H9 (cell line): Measurements from ENCODE around the gene ALG9. TPM values are rescaled to one million over a fixed set of nuclear protein-coding genes. Genes with fewer than 3 reads are reported as not detected.

Experiments used
- DNase-seq: peaks from one replicate; pipeline ENCODE4 v3.0.0-alpha.2; 2017
- H2AFZ ChIP-seq: one replicate; pipeline ENCODE4 v1.6.1; 2013; ENCODE audit warnings: mild to moderate bottlenecking, low read length, control low read depth, moderate library complexity
- H2AK5ac ChIP-seq: 2 replicates; pipeline ENCODE4 v1.6.1; 2013; ENCODE audit warnings: low read length, control low read depth, mixed read lengths; ENCODE audit not compliant: insufficient read length
- H2BK120ac ChIP-seq: one replicate; pipeline ENCODE4 v1.6.1; 2013; ENCODE audit warnings: low read depth, mild to moderate bottlenecking, low read length, control low read depth, inconsistent platforms; ENCODE audit not compliant: poor library complexity, severe bottlenecking
- H2BK12ac ChIP-seq: 2 replicates; pipeline ENCODE4 v1.6.1; 2013; ENCODE audit warnings: low read length, control low read depth, mixed read lengths, low read depth; ENCODE audit not compliant: insufficient read length
- H2BK15ac ChIP-seq: 2 replicates; pipeline ENCODE4 v1.6.1; 2013; ENCODE audit warnings: low read depth, low read length, control low read depth
- H2BK20ac ChIP-seq: one replicate; pipeline ENCODE4 v1.6.1; 2013; ENCODE audit warnings: low read depth, mild to moderate bottlenecking, low read length, control low read depth, inconsistent platforms; ENCODE audit not compliant: poor library complexity, severe bottlenecking
- H2BK5ac ChIP-seq: 2 replicates; pipeline ENCODE4 v1.6.1; 2013; ENCODE audit warnings: low read length, control low read depth, mixed read lengths; ENCODE audit not compliant: insufficient read length
- H3K14ac ChIP-seq: 2 replicates; pipeline ENCODE4 v1.6.1; 2013; ENCODE audit warnings: low read length, control low read depth; ENCODE audit not compliant: insufficient read depth
- H3K18ac ChIP-seq: 2 replicates; pipeline ENCODE4 v1.6.1; 2013; ENCODE audit warnings: low read depth, mild to moderate bottlenecking, mixed read lengths, low read length, control low read depth; ENCODE audit not compliant: insufficient read length
- H3K23ac ChIP-seq: 2 replicates; pipeline ENCODE4 v1.6.1; 2013; ENCODE audit warnings: low read length, control low read depth, mixed read lengths, low read depth; ENCODE audit not compliant: insufficient read length
- H3K23me2 ChIP-seq: 2 replicates; pipeline ENCODE4 v1.6.1; 2013; ENCODE audit warnings: low read depth, mild to moderate bottlenecking, mixed read lengths, low read length, control low read depth; ENCODE audit not compliant: insufficient read length, poor library complexity, severe bottlenecking
- H3K27ac ChIP-seq: 2 replicates; pipeline ENCODE4 v1.5.1; 2013; ENCODE audit warnings: low read length, control low read depth, mixed read lengths, low read depth; ENCODE audit not compliant: insufficient read length
- H3K27me3 ChIP-seq: 2 replicates; pipeline ENCODE4 v1.6.1; 2013; ENCODE audit warnings: low read length, control low read depth, inconsistent platforms; ENCODE audit not compliant: insufficient read depth
- H3K4ac ChIP-seq: 2 replicates; pipeline ENCODE4 v1.6.1; 2013; ENCODE audit warnings: low read depth, mild to moderate bottlenecking, control low read depth, inconsistent platforms, low read length, moderate library complexity
- H3K4me1 ChIP-seq: 2 replicates; pipeline ENCODE4 v1.6.1; 2013; ENCODE audit warnings: low read length, control low read depth, inconsistent platforms; ENCODE audit not compliant: insufficient read depth
- H3K4me2 ChIP-seq: 2 replicates; pipeline ENCODE4 v1.6.1; 2013; ENCODE audit warnings: low read length, control low read depth, mixed read lengths; ENCODE audit not compliant: insufficient read length, insufficient read depth
- H3K56ac ChIP-seq: 2 replicates; pipeline ENCODE4 v1.6.1; 2013; ENCODE audit warnings: low read depth, mild to moderate bottlenecking, mixed read lengths, low read length, control low read depth; ENCODE audit not compliant: insufficient read length
- H3K79me1 ChIP-seq: 2 replicates; pipeline ENCODE4 v1.6.1; 2013; ENCODE audit warnings: low read depth, mild to moderate bottlenecking, moderate library complexity, low read length, control low read depth, inconsistent platforms; ENCODE audit not compliant: insufficient read depth, poor library complexity, severe bottlenecking
- H3K79me2 ChIP-seq: 2 replicates; pipeline ENCODE4 v1.6.1; 2013; ENCODE audit warnings: low read length, control low read depth, inconsistent platforms; ENCODE audit not compliant: insufficient read depth
- H3K9ac ChIP-seq: 2 replicates; pipeline ENCODE4 v1.6.1; 2013; ENCODE audit warnings: low read length, control low read depth, mixed read lengths; ENCODE audit not compliant: insufficient read length; ENCODE audit errors: extremely low read depth
- H3K9me3 ChIP-seq: one replicate; pipeline ENCODE4 v1.6.1; 2013; ENCODE audit warnings: low read depth, low read length, inconsistent platforms; ENCODE audit not compliant: control insufficient read depth
- H3T11ph ChIP-seq: one replicate; pipeline ENCODE4 v1.6.1; 2013; ENCODE audit warnings: mild to moderate bottlenecking, low read length, control low read depth, inconsistent platforms
- H4K20me1 ChIP-seq: one replicate; pipeline ENCODE4 v1.6.1; 2013; ENCODE audit not compliant: control insufficient read depth, insufficient read length, insufficient read depth
- H4K5ac ChIP-seq: 2 replicates; pipeline ENCODE4 v1.6.1; 2013; ENCODE audit warnings: low read depth, mild to moderate bottlenecking, mixed read lengths, low read length, control low read depth; ENCODE audit not compliant: insufficient read length
- H4K8ac ChIP-seq: replicated peaks from 2 replicates; pipeline ENCODE4 v1.6.1; 2013; ENCODE audit warnings: low read length, control low read depth, mixed read lengths, low read depth; ENCODE audit not compliant: insufficient read length
- H4K91ac ChIP-seq: 2 replicates; pipeline ENCODE4 v1.6.1; 2013; ENCODE audit warnings: low read depth, mild to moderate bottlenecking, moderate library complexity, mixed read lengths, low read length, control low read depth; ENCODE audit not compliant: insufficient read length
- H3K27ac Mint-ChIP-seq, 3 experiments: 2 replicates in 2 of 3; 3 replicates in 1 of 3; pipeline ENCODE4 v1.8.0; 2020 to 2021; ENCODE audit warnings: mixed read lengths in 3 of 3, mild to moderate bottlenecking in 1 of 3, moderate library complexity in 1 of 3
- H3K27me3 Mint-ChIP-seq: 2 replicates; pipeline ENCODE4 v1.8.0; 2021; ENCODE audit warnings: low read depth, mild to moderate bottlenecking, moderate library complexity, mixed read lengths
- H3K36me3 Mint-ChIP-seq, 3 experiments: 2 replicates in 2 of 3; 3 replicates in 1 of 3; pipeline ENCODE4 v1.8.0; 2020 to 2021; ENCODE audit warnings: low read depth in 3 of 3, mixed read lengths in 3 of 3; ENCODE audit not compliant: insufficient read depth in 1 of 3
- H3K4me1 Mint-ChIP-seq, 2 experiments: 2 replicates each; pipeline ENCODE4 v1.8.0; 2020; ENCODE audit warnings: mixed read lengths in 2 of 2
- H3K4me3 Mint-ChIP-seq, 2 experiments: 2 replicates in 1 of 2; 3 replicates in 1 of 2; pipeline ENCODE4 v1.8.0; 2020 to 2021; ENCODE audit warnings: mild to moderate bottlenecking in 2 of 2, mixed read lengths in 2 of 2, moderate library complexity in 1 of 2
- H3K9me3 Mint-ChIP-seq, 2 experiments: 2 replicates in 1 of 2; 3 replicates in 1 of 2; pipeline ENCODE4 v1.8.0; 2020; ENCODE audit warnings: mild to moderate bottlenecking in 2 of 2, mixed read lengths in 2 of 2, moderate library complexity in 1 of 2
- WGBS: extraction: QIAGEN DNeasy Blood & Tissue Kit; methylation state at CpG from one replicate; pipeline ENCODE4 v1.1.7; 2013; ENCODE audit warnings: missing lambda C conversion rate, low lambda C conversion rate, mixed read lengths; ENCODE audit not compliant: insufficient read length; ENCODE audit errors: extremely low coverage; 5-methylcytosine and 5-hydroxymethylcytosine counted together
- total RNA-seq: library from RNA; stranded (reverse); gene quantifications from 2 replicates; pipeline ENCODE4 v1.2.1, GENCODE V29; 2021
- TF ChIP-seq, protein P1 (sequence below): fragments of 200-600 bp; sonication (generic); conservative IDR thresholded peaks from 3 replicates; pipeline ENCODE4 v1.8.0; 2021; ENCODE audit warnings: antibody characterized with exemption, mild to moderate bottlenecking

The ALG9 gene
- total RNA-seq, 1 experiment from 2014 or later, result 26.0 TPM

DNA sequence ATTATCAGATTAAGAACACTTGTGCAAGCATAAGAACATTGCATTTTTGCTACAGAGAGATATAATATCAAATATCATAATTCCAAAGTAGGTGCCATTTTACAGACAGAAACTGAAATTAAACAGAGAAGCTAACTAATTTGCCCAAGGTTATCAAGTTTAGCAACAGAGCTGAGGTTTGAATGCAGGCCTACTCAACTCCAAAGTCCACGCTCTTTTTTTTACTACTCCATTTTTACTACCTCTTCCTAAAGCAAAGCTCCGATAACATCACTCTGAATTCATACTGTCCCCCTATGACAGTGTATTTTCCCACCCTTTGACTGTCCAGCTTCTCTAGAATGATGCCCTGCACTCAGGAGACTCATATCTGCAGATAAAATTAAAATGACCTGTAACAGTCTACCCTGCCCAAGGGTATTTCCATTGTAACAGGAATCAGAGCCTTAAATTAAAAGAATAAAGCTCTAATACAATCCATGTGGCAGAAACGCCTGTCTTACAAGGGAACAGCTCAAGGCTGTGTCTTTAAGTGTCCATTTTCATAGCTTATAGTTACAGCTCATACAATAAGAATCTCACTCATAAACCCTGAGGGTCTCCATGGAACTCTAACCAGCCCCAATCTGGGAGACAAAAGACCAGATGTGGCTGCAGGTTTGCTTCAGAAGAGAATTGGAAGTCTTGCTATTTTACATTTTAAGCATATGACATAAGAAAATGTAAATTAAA lies 36.8 kb downstream of the ALG9 start:
- Histone ChIP-seq H3K14ac (no peak overlapping the region), H3K4me1 (no peaks in the 10 kb centered on the region), H4K5ac (no peak overlapping the region), H3K56ac (no peak overlapping the region), H3K4ac (no peak overlapping the region), H3K18ac (no peak overlapping the region), H2BK5ac (no peak overlapping the region), H3K9me3 (no peaks in the 10 kb centered on the region), H2AK5ac (no peak overlapping the region), H3T11ph (no peak overlapping the region), H2BK120ac (no peak overlapping the region), H4K20me1 (no peaks in the 10 kb centered on the region), H2BK20ac (no peak overlapping the region), H3K27ac (no peak overlapping the region), H4K8ac (no peak overlapping the region), H2BK12ac (no peak overlapping the region), H3K27me3 (no peaks in the 10 kb centered on the region), H3K4me2 (no peak overlapping the region), H3K79me2 (no peaks in the 10 kb centered on the region), H4K91ac (no peak overlapping the region), H2AFZ (no peak overlapping the region), H3K79me1 (no peaks in the 10 kb centered on the region), H3K23ac (no peak overlapping the region), H3K23me2 (no peaks in the 10 kb centered on the region), H3K9ac (no peak overlapping the region), H2BK15ac (no peak overlapping the region)
- H3K27ac Mint-ChIP-seq, result peak overlapping the region in 2 of 3 experiments; percentile 3 to 35; a peak in 2 of 7 replicates
- H3K36me3 Mint-ChIP-seq, result peaks cover 0 to 17% (median 4%) of the 10 kb centered on the region in 3 experiments; a peak in 3 of 7 replicates
- H3K4me1 Mint-ChIP-seq, result peaks cover 0 to 3% of the 10 kb centered on the region in 2 experiments; a peak in 3 of 4 replicates
- DNase-seq, result no peak
- TF ChIP-seq, protein P1, sequence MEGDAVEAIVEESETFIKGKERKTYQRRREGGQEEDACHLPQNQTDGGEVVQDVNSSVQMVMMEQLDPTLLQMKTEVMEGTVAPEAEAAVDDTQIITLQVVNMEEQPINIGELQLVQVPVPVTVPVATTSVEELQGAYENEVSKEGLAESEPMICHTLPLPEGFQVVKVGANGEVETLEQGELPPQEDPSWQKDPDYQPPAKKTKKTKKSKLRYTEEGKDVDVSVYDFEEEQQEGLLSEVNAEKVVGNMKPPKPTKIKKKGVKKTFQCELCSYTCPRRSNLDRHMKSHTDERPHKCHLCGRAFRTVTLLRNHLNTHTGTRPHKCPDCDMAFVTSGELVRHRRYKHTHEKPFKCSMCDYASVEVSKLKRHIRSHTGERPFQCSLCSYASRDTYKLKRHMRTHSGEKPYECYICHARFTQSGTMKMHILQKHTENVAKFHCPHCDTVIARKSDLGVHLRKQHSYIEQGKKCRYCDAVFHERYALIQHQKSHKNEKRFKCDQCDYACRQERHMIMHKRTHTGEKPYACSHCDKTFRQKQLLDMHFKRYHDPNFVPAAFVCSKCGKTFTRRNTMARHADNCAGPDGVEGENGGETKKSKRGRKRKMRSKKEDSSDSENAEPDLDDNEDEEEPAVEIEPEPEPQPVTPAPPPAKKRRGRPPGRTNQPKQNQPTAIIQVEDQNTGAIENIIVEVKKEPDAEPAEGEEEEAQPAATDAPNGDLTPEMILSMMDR, result no peak
- H3K9me3 Mint-ChIP-seq, result no peaks in the 10 kb centered on the region
- no peaks in the 10 kb centered on the region for H3K27me3 Mint-ChIP-seq
- 100% methylated on average over 1 of the region's 3 CpGs for WGBS
- no peak overlapping the region for H3K4me3 Mint-ChIP-seq
